ENCODE data around the gene VAC14.
A peak's percentile ranks its signal among the peaks of the same experiment; 100 is the strongest.

The VAC14 gene

DNA sequence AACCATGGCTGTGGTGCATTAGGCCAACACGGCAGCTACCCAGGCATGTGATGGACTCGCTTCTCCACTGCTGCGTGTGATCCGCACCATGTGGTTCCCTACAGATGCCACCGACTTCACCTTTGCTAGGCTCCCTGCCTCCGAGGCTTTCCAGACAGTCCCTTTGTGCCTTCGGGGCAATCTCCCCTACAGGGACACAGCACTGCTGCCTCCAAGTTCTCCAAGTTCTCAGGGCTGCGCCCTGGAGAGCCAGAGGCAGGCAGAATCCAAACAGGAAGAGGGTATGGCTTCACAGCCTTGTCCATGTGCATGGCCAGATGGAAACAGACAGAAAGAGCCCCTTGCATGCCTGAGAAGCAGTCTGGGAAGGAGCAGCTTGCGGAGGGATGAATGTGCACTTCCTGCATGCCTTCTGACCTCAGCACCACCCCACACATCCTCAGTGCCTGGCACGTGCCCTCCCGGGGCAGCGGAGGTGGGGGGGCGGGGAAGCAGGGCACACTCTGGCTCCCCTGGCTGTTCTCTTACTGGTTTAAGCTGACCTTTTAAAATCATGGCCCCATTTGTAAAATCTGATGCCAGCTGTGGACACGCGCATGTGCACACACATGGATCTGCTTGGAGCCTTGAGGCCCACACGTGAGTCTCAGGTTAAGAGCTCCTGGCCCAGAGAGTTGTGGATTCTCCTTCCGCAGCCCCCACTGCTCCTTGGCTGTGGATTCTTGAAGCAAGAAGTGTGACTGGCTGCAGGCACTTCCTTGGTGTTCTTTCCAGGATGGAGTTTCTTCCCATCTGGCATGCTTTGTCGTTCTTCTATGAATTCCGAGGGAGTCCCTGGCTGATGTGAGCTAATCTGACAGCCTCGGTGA is 59.8 kb downstream of the VAC14 start:
- no peak for DNase-seq

DNA sequence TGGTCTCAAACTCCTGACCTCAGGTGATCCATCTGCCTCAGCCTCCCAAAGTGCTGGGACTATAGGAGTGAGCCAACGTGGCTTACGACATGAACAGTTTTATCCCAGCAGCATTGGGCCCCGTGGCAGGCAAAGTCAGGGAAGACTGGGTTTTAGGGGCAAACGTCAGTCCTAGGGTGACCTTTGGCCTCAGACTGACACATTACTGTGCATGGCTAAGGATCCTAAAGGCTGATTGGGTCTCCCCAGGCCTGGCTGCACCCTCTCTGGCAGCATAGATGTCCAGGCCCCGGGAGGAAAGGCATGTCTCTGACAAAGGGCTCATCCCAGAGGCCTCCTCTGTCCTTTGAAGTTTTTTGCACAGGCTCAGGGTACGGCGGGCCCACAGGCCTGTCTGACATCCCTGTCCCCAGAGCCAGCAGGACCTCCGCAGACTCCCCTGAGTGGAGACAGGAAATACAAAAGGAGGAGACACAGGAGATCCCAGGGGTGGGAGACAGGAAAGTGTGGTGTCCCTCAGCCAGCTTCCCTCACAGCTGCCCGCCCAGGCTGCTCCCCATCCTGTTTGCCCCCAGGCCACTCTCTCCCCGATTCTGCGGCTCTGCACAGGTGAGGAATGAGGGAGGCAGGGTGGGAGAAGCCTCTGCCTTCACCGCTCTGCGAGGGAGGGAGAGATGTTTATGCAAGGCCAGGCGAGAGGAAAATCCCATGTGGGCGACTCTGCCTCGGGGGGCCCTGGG is 60.6 kb downstream of the VAC14 start:
- no peak for DNase-seq

DNA sequence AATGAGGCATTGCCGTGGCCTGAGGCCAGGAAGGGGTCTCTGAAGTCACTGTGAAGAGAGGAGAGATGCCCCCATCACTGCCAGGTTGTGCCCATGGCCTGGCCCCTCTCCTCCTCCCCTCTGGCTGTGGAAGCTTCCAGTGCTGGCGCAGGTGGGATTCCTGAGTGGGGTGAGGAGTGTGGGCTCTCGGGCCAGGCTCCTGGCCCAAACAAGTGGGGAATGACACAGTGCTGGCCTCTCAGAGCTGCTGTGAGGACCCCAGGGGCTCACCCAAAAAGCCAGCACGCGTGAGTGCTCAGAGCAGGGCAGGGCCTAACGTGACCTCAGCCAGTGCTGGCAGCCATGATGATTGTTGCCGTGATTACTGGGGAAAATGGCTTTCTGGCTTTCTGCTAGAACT is 61.6 kb downstream of the VAC14 start:
- DNase-seq, result no peak

DNA sequence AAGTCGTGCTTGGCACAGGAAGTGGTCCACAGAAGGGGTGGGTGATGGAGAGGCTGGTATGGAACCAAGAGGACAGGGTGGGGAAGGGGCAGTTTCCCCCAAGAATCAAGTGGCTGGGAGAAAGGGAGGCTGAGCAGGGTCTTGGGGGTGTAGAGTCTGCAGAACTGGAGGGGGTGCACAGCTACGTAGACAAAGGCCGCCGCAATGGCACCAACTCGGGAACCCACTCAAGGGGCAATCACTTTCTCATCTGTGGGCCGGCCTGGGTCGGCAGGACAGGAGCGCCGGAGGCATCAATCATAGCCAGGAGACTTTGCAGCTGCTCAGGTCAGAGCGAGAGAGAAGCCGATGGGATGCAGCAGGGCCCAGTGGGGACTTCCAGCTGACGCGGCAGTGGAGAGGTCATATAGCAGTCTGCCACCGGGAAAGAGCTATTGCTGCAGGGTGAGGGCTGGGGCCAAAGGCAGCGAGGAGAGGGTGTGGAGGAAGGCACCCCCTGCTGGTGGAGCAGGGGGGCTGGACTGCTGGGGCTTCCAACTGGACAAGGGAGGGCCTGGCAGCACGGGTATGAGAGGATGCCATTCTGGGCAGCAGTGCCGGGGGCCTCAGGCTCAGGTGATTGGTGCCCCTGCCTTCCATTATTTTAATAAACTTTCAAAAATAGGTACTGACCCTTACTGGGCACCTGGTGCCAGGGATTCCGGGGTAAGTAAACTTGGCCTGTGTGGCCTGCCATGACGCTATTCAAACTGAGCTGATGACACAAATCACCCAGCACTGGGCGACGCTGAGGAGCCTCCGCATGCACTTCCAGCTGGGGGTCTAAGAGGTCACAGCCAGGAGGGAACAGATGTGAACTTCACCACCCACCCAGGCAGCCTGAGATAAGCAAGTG is 62.6 kb downstream of the VAC14 start:
- DNase-seq, result peak; percentile 10 to 27

DNA sequence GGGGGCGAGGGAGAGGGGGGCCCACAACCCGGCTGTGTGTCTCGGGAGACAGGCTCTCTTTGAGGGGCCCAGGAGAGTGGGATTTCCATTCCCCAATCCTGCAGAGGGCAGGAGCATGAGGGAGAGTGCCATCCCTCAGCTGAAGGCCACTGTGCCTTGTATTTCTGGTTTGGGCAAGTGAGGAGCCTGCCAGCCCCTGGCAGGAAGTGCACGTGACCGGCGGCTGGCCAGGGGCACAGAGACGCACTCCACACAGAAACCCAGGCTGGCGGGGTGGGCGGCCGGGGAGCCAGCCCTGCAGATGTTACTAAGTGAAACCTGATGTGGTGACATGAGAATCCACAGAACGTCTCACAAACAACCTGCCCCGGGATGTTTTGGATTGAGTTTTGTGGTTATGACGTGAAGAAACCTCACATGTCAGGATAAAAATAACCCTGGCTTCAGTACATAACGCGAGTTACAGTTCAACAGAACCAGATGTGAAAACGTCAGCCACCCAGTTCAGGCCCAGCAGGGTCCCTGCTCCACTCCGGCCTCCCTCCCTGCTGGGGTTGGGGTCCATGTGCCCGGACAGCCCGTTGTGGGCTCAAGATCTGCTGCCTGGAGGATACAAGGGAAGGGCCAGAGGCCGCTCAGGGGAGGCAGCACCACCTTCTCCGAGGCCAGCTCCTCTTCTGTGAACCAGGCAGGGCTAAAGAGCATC is 63.4 kb downstream of the VAC14 start:
- DNase-seq, result peak; percentile 66 to 76

DNA sequence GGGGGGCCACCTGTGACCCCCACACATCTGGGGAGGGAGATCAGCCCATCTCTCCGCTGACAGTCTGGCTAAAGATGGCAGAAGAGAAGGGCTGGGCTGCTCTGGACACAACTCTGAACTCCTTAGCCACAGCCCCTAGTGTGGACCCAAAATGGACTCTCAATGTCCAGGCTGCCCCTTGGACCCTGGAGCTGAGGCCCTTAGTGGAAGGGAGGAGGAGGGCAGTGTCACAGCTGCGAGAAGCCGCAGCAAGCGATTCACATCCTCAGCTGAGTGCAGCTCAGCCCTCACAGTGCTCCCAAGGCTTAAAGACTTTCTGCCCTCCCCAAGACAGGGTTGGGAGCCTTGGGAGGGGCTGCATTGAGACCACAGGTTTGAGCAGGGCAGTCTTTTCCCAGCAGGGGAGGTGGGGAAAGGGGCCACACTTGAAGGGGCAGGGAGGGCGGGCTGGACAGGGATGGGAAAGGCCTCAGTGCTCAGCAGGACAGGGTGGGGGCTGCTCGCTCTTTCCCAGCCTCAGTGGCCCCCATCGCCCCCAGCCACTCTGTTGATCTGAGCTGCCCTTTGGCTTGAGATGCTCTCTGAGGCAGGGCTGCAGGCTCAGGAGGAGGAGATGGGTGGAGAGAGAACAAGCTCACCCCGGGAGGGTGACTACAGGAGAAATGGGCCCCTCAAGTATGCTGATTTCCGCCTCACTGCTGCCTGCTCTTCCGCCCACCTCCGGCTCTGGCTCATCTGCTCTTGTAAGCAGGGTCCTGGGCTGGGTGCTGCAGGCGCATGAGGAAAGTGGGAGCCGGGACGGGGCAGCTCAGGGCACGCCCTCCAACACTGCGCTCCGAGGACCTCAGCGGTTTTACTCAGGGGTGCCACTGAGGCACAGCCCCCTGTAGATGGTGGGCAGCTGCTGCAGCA is 64.2 kb downstream of the VAC14 start:
- DNase-seq, result no peak

DNA sequence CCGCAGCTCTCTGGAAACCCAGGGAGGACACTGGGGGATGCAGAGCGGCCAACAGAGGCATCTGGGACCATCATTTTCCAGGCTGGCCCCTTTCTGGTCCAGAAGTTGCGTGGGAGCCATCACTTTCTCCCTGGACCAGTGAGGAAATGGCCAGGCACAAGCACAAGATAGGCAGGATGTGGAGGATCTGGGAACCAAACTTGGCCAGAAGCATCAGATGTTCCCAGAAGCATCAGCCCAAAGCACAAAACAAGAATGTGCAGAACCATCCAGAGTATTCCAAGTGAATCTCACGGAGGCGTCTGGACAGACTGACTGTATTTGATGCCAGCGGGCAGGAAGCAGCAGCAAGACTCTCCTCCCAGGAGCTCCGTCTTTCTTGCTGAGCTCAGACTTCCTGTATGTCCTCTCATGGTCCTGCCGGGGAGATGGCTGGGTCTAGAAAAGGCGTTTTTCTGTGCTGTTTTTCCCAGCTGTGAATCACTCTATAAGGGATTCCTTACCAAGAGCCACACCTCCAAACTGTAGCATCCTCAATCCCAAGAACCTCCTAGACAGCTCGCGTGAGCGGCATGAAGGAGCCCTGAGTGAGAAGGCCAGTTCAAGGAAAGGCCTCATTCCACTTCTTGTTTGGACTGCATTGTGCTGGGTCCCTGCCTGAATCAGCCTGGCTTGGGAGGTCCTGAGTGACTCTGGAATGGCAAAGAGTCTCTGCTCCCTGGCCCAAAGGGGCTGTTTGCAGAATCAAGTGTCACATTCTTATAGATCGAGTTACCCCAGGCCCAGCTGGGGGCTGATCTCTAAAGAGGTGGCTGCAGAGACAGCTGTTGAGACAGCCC is 65.6 kb downstream of the VAC14 start:
- DNase-seq, result no peak

DNA sequence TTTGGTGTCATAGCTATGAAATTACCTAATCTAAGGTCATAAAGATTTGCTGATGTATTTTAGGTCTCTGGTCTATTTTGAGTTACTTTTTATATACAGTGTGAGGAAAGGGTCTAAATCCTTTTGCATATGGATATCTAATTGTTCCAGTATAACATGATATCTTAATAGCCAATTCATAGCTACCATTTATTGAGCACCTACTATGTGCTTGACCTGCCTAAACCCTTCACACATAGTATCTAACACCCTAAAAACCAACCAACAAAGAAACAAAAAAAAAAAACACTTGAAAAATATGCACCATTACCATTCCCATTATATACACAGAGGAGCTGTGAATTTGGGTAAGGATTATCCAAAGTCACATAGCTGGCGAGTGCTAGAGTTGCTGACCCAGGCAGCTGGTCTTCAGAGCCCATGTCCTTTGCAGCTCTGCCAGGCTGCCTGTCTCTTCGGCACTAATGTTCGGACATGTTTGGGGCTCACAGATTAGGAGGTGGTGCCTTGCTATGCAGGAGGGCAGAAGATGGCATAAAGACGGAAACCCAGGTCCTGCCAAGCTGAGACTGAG is 66.3 kb downstream of the VAC14 start:
- DNase-seq, result no peak

DNA sequence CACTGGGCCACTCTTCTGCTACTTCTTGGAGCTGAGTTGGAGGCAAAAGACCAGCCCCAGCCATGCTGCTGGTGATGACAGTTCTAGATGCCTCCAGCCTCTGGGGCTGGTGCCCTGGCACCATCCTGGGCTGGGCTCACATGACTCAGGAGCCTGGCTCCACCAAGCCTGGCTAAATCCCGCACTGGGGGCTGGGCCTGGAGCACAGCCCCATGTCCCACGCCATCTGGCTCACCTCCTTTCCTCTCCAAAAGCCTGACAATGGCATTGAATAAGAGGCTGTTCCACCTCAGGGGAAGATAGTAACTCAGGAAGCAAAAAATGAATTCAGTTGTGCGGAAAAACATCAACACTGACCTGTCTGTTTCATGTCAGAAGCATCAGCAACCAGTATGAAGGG is 70.0 kb downstream of the VAC14 start:
- DNase-seq, result no peak

DNA sequence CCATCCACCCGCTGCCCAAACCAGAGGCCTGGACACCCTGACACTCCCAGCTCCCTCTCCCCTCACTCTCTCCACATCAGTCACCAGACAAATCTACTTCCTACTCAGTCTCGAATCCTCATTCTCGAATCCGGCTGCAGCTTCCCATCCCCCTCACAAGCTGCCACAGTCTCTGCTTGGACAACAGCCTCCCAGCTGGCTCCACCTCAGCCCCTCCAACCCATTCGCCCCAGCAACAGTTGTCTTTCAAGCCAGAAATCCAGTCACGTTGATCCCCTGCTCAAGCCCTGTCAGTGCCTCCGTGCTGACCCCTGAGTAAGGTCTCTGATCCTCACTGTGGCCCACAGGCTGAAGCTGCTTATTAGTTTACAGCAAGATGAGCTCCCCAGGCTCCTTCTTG is 70.9 kb downstream of the VAC14 start:
- DNase-seq, result no peak

DNA sequence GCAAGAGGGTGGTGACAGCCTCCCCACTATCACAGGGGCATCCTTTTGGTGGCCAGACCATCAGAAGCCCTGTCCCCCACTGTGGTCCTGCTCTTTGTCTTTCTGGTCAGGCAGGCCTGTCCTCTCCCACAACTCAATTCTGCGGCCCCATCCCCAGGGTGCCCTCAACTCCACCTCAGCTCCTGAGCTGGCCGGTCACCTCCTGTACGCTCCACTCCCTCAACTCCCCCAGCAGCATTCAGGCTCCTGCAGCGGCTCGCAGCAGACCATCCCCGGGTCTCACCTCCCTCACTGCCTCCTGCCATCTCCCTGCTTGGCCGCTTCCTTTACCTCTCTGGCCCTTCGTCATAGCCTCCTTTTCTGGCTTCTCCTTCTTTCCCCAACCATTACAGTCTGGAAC is 71.7 kb downstream of the VAC14 start:
- DNase-seq, result no peak

DNA sequence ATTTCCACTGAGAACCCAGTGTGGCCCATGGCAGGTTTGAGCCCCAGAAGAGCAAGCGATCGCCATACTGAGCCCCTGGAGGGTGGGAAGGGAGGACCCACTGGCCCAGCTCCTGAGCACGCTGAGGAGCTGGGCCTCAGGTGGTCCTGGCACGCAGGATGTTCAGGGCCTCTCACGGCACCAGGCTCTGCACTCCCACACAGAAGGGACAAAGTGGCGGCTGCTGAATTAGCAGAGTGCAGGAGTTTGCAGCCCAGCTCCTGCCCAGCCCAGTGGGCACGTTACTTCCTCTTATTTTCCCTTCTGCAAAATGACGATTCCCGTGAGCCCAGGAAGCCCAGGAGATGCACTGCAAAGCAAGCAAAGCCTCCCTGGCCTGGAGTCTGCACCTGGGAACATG is 72.8 kb downstream of the VAC14 start:
- DNase-seq, result no peak

DNA sequence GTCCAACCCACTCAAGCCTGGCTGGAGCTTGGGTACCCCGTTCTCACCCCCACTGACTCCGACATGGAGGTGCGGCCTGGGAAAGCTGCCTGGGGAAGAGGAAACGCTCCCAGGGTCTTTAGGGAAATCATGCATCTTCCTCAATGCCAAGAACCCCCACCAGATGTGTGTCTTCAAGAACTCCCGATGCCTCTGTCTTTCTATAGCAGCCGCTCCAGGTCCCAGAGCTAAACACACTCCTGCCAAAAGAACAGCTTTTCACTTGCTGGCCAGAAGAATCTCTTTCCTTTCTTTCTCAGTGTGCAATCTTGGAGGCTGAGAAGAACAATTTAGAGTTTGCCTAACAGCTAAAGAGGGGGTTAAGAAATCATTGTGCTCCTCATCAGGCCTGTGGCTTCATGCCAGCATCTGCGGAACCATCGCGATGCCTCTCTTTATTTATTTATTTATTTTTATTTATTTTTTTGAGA is 74.0 kb downstream of the VAC14 start:
- no peak for DNase-seq

DNA sequence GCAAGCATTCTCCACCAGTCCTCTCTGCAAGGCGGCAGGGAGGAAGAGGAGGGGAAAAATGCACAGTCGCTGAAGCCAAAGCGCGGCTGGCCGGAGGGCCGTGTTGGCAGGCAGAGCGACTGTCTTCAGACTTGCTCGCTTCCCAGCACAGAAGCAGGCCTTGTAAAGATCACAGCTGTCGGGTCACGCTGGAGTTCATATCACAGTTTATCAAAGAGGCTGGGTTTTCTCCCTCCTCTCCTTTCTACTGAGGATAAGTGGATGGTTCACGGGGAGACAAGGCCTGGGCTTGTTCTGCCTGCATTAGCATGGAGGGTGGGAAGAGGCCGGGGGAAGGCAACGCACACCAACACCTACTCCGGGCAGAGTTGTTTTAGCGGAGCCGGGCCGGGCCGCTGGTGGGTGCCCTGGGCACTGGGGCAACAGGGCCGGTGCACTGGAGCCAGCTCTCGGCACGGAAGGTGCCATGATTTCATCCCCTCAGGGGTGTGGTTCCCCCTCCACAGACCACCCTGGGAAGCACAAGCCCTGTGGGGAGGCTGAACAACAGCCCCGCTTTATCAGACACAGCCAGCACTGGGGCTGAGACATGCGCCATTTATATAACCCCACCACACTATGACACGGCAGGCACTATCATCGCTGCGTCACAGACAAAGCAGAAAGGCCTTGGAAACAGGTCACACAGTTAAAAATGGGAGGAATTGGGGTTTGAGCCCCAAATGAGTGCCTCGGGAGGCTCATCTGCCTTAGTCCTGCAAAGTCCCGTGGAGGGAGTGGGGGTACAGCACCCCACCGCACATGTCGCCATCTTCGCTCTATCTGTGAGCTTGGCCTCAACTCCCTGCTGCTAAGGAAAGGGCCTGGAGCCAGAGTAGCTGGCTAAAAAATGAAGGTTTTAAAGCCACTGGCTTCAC is 74.8 kb downstream of the VAC14 start:
- no peak for DNase-seq

DNA sequence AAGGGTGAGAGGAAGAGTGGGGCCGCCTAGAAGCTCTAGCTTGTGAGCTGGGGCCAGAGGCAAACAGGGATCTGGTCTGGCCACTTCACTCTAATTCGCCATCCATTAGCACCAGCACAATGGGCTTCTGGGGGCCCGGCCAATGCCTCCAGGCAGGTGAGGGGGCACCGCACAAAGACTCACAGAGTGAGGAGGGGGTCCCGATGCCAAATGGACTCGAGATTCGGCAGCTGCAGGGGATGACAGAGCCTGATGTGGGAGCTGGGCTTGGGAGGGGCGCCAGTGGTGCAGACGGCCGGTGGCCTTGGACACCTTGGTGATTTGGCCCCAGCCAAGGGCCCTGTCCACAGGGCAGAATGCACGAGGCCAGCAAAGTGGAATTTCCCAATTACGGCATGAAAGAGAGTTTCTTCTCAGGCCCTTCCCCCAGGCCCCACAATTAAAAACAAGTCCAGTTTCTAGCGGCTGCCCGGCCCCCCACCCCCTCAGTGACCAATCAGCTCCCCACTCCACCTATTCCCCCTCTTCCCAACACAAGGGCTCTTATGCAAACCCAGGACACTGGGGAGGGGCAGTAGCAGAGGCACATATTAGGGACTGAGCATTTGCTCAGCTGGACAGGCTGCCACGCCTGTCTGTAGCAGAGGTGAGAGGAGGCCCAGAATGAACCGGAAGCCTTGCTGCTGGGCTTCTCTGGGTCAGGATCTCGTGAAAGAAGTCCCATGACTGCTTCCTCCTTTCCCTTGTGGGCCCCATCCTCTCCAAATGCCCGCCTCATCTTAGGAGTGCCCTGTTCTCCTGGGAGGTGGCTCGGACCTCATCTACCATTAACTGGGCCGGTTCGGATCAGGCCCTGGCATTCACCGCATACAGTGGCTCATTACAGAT is 75.7 kb downstream of the VAC14 start:
- no peak for DNase-seq

DNA sequence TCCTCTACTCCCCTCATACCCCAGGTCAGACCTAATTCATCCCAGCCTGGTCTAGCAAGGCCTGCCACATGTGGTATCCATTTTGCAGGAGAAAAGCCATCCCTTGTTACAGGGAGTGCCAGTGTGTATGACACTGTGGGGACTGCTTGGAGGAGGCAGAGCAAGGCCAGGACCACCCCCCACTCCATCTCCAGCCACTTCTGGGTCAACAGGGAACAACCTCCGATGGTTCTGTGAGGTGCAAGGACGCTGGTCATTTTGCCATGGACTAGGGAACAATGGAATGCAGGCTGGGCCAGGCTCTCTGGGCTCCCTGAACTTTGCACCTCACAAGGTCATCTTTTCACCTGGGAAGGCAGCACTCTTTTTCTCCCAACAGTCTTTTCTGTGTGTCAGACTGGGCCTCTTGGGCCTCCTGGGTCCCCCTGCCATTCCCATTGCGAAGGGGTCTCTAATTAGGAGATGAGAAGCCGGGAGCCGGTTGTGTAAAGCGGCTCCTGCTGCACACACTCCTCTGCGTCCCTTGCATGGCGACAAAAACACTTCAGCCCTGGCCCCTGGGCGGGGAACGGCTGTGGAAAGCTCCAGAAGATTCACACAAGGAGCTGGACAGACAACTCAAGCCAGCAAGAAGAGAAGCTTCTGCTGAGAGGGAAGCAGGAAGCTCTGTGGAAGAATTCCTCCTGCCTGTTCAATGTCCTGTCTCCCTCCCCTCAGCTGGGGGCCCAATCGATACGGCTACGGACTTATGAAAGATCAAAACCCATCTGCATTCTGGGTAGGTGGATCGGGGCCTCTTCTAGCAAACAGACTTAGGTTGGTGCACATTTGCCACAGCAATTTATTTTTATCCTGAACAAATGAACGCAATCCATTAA is 76.6 kb downstream of the VAC14 start:
- no peak for DNase-seq

DNA sequence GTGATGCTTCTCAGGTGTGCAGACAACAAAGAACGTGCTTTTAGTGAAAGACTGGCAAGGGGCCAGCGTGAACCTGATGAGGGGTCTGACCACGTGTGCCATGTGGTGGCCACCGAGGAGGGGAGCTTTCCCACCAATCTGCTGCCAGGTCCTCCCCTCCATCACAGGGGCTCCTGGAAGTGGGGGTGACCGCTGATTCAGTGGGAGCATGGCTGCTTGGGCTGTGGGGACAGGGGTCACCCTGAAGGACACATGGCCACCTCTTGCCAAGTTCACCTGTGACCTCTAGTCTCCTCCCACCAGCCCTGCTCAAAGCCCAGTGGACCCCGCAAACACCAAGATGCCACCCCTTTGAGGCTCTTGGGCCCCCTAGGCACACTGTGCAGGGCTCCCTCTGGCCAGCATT is 77.2 kb downstream of the VAC14 start:
- no peak for DNase-seq

Data from CD4-positive, alpha-beta T cell treated with Interleukin-1 beta for 1 hour (primary cell).